ENCODE data around the gene ARID3C. TPM values are rescaled to one million over a fixed set of nuclear protein-coding genes. Genes with fewer than 3 reads are reported as not detected.
A peak's percentile ranks its signal among the peaks of the same experiment; 100 is the strongest.

The ARID3C gene
- total and polyA plus RNA-seq, 10 of the 15 experiments (the other 5 are each of a cell fraction or from before 2014, with no cell fraction given), result not detected

DNA sequence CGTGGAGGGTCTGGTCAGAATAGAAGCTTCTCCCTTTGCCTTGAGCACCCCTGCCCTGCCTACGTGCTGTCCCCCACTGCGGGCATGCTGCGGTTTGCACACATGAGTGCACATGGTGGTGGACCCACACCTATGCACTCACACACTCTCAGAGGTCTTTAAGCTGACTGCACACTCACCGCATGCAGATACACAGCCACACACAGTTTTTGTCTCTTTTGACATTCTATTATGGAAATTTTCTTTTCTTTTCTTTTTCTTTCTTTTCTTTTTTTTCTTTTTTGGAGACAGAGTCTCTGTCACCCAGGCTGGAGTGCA, 584 bp upstream of the ARID3C start (continued):
- TF ChIP-seq MYC (IDR thresholded peaks at IDR 0.05; ENCODE audit: insufficient read depth, insufficient read length, insufficient replicate concordance, low read length, severe bottlenecking), result no peak
- TF ChIP-seq ZSCAN29 (IDR thresholded peaks at IDR 0.05), result no peak

DNA sequence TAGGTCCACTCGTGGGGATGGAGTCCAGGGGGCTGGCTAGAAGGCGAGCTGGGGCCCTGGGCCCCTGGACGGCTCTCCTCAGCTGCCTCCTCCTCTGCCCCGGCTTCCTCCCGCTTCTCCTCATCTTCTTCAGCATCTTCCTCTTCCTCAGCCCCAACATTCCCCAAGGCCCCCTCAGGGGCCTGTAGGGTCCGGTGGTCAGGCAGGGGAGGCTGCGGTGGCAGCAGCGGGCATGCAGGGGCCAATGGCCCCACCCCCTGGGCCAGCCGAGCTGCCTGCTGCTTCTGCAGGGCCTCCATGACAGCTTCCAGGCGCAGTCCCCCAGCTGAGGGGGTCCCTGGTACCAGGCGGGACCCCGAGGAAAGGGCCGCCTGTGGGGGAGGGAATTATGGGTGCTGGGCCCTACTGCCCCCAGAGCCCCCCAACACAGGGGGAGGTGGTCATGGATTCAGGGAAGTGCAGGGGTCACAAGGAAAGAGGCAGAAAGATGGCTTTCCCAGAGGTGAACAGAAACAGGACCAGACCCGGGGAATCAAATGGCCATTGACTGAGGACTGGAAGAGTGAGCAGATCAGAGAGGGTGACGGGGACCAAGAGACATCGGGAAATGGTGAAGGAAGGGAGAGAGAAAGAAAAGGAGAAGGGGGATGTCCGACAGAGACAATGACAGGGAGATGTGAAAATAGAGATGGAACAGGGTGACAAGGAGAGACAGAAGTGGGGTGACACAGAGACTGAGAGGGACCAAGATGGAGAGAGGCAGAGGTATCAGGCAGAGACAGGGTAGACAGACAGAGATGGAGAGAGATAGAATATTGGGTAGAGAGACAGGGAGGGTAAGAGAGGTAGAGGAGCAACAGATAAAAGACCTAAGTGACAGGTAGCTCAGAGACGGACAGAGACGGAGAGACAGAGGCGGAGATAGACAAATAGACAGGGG, 880 bp downstream of the ARID3C start:
- H3K4me1 ChIP-seq (ENCODE audit: control insufficient read depth, insufficient read depth, low read length), result peaks cover 4% of the 10 kb centered on the region; the same call in 1 of the 2 replicates
- no peaks in the 10 kb centered on the region for H3K36me3 ChIP-seq (ENCODE audit: control insufficient read depth in 2 of 2, insufficient read depth in 2 of 2, low read length in 1 of 2)
- no peaks in the 10 kb centered on the region; the same call in 1 of the 2 replicates for H4K20me1 ChIP-seq (ENCODE audit: control insufficient read depth, insufficient read depth)
- no TSS peak for BruUV-seq (replicated peaks)
- intact Hi-C loops (cut with micrococcal nuclease; ENCODE audit: unreplicated experiment), result no loop called here
- 18% methylated on average over 20 of the region's 20 CpGs for WGBS (ENCODE audit: insufficient coverage, insufficient replicate concordance, low lambda C conversion rate, missing lambda C conversion rate)
- H3K9me3 ChIP-seq (replicated peaks; ENCODE audit: control insufficient read depth, insufficient read depth, low read length), result no peaks in the 10 kb centered on the region
- H3K27ac ChIP-seq (ENCODE audit: control insufficient read depth, insufficient read depth), result no peak overlapping the region
- SMC1A ChIA-PET (ENCODE audit: uncharacterized antibody, unreplicated experiment), result interaction anchor here (0.6 kb wide), 1 partner anchor 10 kb away, joined by 3 read pairs; no protein-coding TSS in a partner anchor
- no peaks in the 10 kb centered on the region for H3K79me2 ChIP-seq (ENCODE audit: control insufficient read depth, insufficient read depth, low read length)
- H3K27me3 ChIP-seq (replicated peaks in 1 of 2; ENCODE audit: control insufficient read depth in 2 of 2, insufficient read depth in 2 of 2, low read length in 1 of 2), result peaks cover 14 to 22% of the 10 kb centered on the region in 2 experiments
- in situ Hi-C loops (cut with MboI), result no loop called here
- H3K4me2 ChIP-seq (ENCODE audit: control insufficient read depth, insufficient read depth), result 0 out of 2 replicates have a peak overlapping the region, but pooled peaks have one; percentile 71
- ATAC-seq, result no peak
- no peak overlapping the region for H3K9ac ChIP-seq (ENCODE audit: control insufficient read depth, insufficient read depth, low read length)
- no peak for FAIRE-seq
- DNase-seq (ENCODE audit: low read depth, low spot score), result no peak
- CTCF ChIA-PET, result no interaction called here
- TF ChIP-seq EZH2 (IDR thresholded peaks at IDR 0.05; ENCODE audit: borderline replicate concordance, control insufficient read depth, low read depth, low read length) (0 out of 2 replicates have a peak, but pooled peaks have one; percentile 19), RCOR1 (conservative IDR thresholded peaks at IDR 0.05; ENCODE audit: low read depth, low read length) (no peak), SUZ12 (IDR thresholded peaks at IDR 0.05; ENCODE audit: unreplicated experiment) (peak; percentile 35), FOXM1 (IDR thresholded peaks at IDR 0.05; ENCODE audit: low read depth, low read length) (no peak)
- POLR2A ChIA-PET, result no interaction called here
- H3K4me3 ChIP-seq, result no peak overlapping the region; the same call in 1 of the 2 replicates
- no peak overlapping the region for H2AFZ ChIP-seq (ENCODE audit: control insufficient read depth, low read depth, low read length)
- RAD21 ChIA-PET (ENCODE audit: unreplicated experiment), result no interaction called here
